Endothelial cell of umbilical vein (primary cell): ENCODE measurements around the gene TOMM5. TPM values are rescaled to one million over a fixed set of nuclear protein-coding genes. Genes with fewer than 3 reads are reported as not detected.

Source experiments
- BruUV-seq: library from RNA; stranded (reverse); fragments of 400-500 nt; replicated peaks from 2 replicates; lab custom pipeline; 2021; lab: Mats Ljungman, UMichigan
- CTCF ChIA-PET: fragments of 300-600, 350-600 bp; sonication (Branson Sonifier 250); formaldehyde crosslinking; loops from one replicate; lab custom pipeline; 2021; ENCODE audit warnings: antibody characterized with exemption, inconsistent platforms; lab: Charles Lee
- POLR2A ChIA-PET: fragments of 300-600, 350-600 bp; sonication (Branson Sonifier 250); formaldehyde crosslinking; loops from one replicate; lab custom pipeline; 2021; ENCODE audit warnings: antibody characterized with exemption, inconsistent platforms; lab: Charles Lee
- DNase-seq: peaks from one replicate; pipeline ENCODE4 v3.0.0-alpha.2; 2011; ENCODE audit warnings: low read depth, low spot score
- FAIRE-seq: peaks from 2 replicates; lab custom pipeline; 2011; peaks lifted over from hg19 to GRCh38; lab: Jason Lieb, UNC
- H2AFZ ChIP-seq: 2 replicates; pipeline ENCODE4 v1.6.0; 2012; ENCODE audit warnings: low read depth, low read length, control low read depth, inconsistent platforms
- H3K27ac ChIP-seq: 2 replicates; pipeline ENCODE4 v1.5.1; 2011; ENCODE audit warnings: low read depth, mild to moderate bottlenecking, control low read depth, low read length, moderate library complexity; ENCODE audit not compliant: insufficient read depth
- H3K27me3 ChIP-seq, 2 experiments: 2 replicates each; pipeline versions ENCODE4 v1.6.0 to v1.6.1; 2011; ENCODE audit warnings: low read length in 2 of 2, mixed read lengths in 1 of 2; ENCODE audit not compliant: control insufficient read depth in 2 of 2, insufficient read depth in 2 of 2
- H3K36me3 ChIP-seq, 2 experiments: 2 replicates in 1 of 2; 3 replicates in 1 of 2; pipeline ENCODE4 v1.5.1; 2011; ENCODE audit warnings: low read length in 2 of 2, mild to moderate bottlenecking in 1 of 2, moderate library complexity in 1 of 2; ENCODE audit not compliant: control insufficient read depth in 2 of 2, insufficient read depth in 2 of 2; ENCODE audit errors: extremely low read depth in 1 of 2
- H3K4me1 ChIP-seq: 3 replicates; pipeline ENCODE4 v1.5.1; 2011; ENCODE audit warnings: mild to moderate bottlenecking, low read length; ENCODE audit not compliant: control insufficient read depth, insufficient read depth; ENCODE audit errors: extremely low read depth
- H3K4me2 ChIP-seq: 2 replicates; pipeline ENCODE4 v1.6.1; 2011; ENCODE audit warnings: low read length, control low read depth, mixed read lengths; ENCODE audit not compliant: insufficient read depth
- H3K4me3 ChIP-seq, 3 experiments: fragments of 200-600 bp in 1 of 3; sonication (generic), shearing (Covaris generic) in 1 of 3; replicated peaks in 1 of 3; 2 replicates each; pipeline ENCODE4 v1.5.1; 2011 to 2016; ENCODE audit warnings: control low read depth in 3 of 3, low read length in 3 of 3, mild to moderate bottlenecking in 2 of 3, inconsistent platforms in 1 of 3, low read depth in 1 of 3, moderate library complexity in 1 of 3; ENCODE audit not compliant: insufficient read depth in 1 of 3
- H3K79me2 ChIP-seq: 2 replicates; pipeline ENCODE4 v1.6.0; 2012; ENCODE audit warnings: low read length, inconsistent platforms; ENCODE audit not compliant: control insufficient read depth, insufficient read depth
- H3K9ac ChIP-seq: replicated peaks from 2 replicates; pipeline ENCODE3; 2011; ENCODE audit warnings: low read length, control low read depth; ENCODE audit not compliant: insufficient read depth; ENCODE audit errors: extremely low read depth
- H3K9me1 ChIP-seq: replicated peaks from 3 replicates; pipeline ENCODE4 v1.6.0; 2011; ENCODE audit warnings: mild to moderate bottlenecking, low read length; ENCODE audit not compliant: control insufficient read depth, insufficient read depth; ENCODE audit errors: extremely low read depth
- H3K9me3 ChIP-seq: replicated peaks from 2 replicates; pipeline ENCODE4 v1.5.1; 2012; ENCODE audit warnings: low read length, inconsistent platforms; ENCODE audit not compliant: control insufficient read depth, insufficient read depth
- H4K20me1 ChIP-seq: replicated peaks from 2 replicates; pipeline ENCODE3; 2011; ENCODE audit warnings: mild to moderate bottlenecking, low read length; ENCODE audit not compliant: control insufficient read depth, insufficient read depth; ENCODE audit errors: extremely low read depth
- EZH2 ChIP-seq: IDR thresholded peaks from 2 replicates; pipeline ENCODE4 v1.6.1; 2012; ENCODE audit warnings: borderline replicate concordance, low read depth, mild to moderate bottlenecking, moderate library complexity, low read length, inconsistent platforms; ENCODE audit not compliant: severe bottlenecking
- FOS ChIP-seq: IDR thresholded peaks from 2 replicates; pipeline ENCODE4 v1.6.1; 2011; ENCODE audit warnings: mild to moderate bottlenecking, low read length, moderate library complexity, borderline replicate concordance; ENCODE audit not compliant: insufficient read depth
- GATA2 ChIP-seq: IDR thresholded peaks from 2 replicates; pipeline ENCODE4 v1.7.0; 2011; ENCODE audit warnings: low read depth, mild to moderate bottlenecking, moderate library complexity, mixed read lengths, low read length; ENCODE audit not compliant: insufficient read length, insufficient read depth
- MYC ChIP-seq: IDR thresholded peaks from one replicate; pipeline ENCODE4 v1.6.1; 2011; ENCODE audit warnings: mild to moderate bottlenecking, low read depth, low read length
- dilution Hi-C: fragments of 300-500 bp; cut with MboI; formaldehyde crosslinking; loops from one replicate; pipeline ENCODE4 v1.15.0; 2019; ENCODE audit warnings: low sequenced_read_pairs; ENCODE audit not compliant: extremely low pct_ligation_motif_present
- intact Hi-C: fragments of 100-400 bp; cut with micrococcal nuclease; formaldehyde crosslinking; loops from one replicate; pipeline ENCODE4 v1.10.0; 2022
- polyA plus RNA-seq, 4 experiments: library from polyadenylated mRNA; depleted of rRNA in 3 of 4; stranded (reverse) in 3 of 4; unstranded in 1 of 4; fragments of >200 nt; gene quantifications; 2 replicates each; pipeline versions ENCODE4 v1.2.1 to v1.2.3, GENCODE V29; 2011 to 2012; ENCODE audit warnings: missing spikeins in 1 of 4
- total RNA-seq: library from RNA; stranded (reverse); gene quantifications from 2 replicates; pipeline ENCODE4 v1.2.3, GENCODE V29; 2021
- TF ChIP-seq, protein P1 (sequence below): IDR thresholded peaks from 2 replicates; pipeline ENCODE4 v1.6.1; 2011; ENCODE audit not compliant: insufficient read depth, insufficient read length
- TF ChIP-seq, protein P2 (sequence below), 2 donors: IDR thresholded peaks; 1 replicate in 1 of 2; 2 replicates in 1 of 2; pipeline ENCODE4 v1.5.1; 2011; ENCODE audit warnings: low read length in 2 of 2, mild to moderate bottlenecking in 2 of 2, moderate library complexity in 2 of 2, control low read depth in 1 of 2, inconsistent platforms in 1 of 2, low read depth in 1 of 2; ENCODE audit not compliant: insufficient read depth in 1 of 2; ENCODE audit errors: extremely low read depth in 1 of 2

Gene TOMM5
- total and polyA plus RNA-seq, 2 donors (not counting 3 experiments of a cell fraction or from before 2014, with no cell fraction given): 122 to 147 TPM

DNA sequence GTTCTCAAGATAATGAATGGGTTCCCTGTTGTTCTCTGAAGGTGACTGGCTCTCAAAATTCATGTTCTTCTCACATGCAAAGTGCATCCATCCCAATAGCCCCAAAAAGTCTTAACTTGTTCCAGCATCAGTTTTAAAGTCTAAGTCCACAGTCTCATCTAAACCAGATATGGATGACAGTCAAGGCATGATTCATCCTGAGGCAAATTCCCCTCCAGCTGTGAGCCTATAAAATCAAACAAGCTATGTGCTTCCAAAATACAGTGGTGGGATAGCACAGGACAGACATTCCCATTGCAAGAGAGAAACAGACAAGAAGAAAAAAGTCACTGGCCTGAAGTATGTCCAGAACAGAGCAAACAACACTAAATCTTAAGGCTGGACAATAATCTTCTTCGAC lies 41.6 kb downstream of the TOMM5 start:
- H3K27me3 ChIP-seq: no peaks in the 10 kb centered on the region
- POLR2A ChIA-PET: no interaction called here
- DNase-seq (no peak), FAIRE-seq (no peak)
- no peak overlapping the region for H2AFZ ChIP-seq
- TF ChIP-seq MYC (no peak), FOS (no peak), EZH2 (no peak), GATA2 (no peak)
- TF ChIP-seq, protein P1, sequence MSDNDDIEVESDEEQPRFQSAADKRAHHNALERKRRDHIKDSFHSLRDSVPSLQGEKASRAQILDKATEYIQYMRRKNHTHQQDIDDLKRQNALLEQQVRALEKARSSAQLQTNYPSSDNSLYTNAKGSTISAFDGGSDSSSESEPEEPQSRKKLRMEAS: no peak
- TF ChIP-seq, protein P2, sequence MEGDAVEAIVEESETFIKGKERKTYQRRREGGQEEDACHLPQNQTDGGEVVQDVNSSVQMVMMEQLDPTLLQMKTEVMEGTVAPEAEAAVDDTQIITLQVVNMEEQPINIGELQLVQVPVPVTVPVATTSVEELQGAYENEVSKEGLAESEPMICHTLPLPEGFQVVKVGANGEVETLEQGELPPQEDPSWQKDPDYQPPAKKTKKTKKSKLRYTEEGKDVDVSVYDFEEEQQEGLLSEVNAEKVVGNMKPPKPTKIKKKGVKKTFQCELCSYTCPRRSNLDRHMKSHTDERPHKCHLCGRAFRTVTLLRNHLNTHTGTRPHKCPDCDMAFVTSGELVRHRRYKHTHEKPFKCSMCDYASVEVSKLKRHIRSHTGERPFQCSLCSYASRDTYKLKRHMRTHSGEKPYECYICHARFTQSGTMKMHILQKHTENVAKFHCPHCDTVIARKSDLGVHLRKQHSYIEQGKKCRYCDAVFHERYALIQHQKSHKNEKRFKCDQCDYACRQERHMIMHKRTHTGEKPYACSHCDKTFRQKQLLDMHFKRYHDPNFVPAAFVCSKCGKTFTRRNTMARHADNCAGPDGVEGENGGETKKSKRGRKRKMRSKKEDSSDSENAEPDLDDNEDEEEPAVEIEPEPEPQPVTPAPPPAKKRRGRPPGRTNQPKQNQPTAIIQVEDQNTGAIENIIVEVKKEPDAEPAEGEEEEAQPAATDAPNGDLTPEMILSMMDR (IDR thresholded peaks at IDR 0.05; ENCODE audit: extremely low read depth in 1 of 2, insufficient read depth in 1 of 2, low read depth in 1 of 2, low read length in 2 of 2): no peak
- CTCF ChIA-PET: no interaction called here
- dilution Hi-C loops (no loop called here), intact Hi-C loops (no loop called here)
- H3K4me3 ChIP-seq: no peak overlapping the region
- no peaks in the 10 kb centered on the region for H3K79me2 ChIP-seq
- no peaks in the 10 kb centered on the region for H4K20me1 ChIP-seq
- no peak overlapping the region for H3K4me2 ChIP-seq
- no peaks in the 10 kb centered on the region for H3K9me3 ChIP-seq
- H3K4me1 ChIP-seq: no peaks in the 10 kb centered on the region
- no peaks in the 10 kb centered on the region for H3K9me1 ChIP-seq
- no TSS peak for BruUV-seq
- no peak overlapping the region for H3K27ac ChIP-seq
- H3K9ac ChIP-seq: no peak overlapping the region
- no peaks in the 10 kb centered on the region for H3K36me3 ChIP-seq
